DOHH2 (cell line): ENCODE data around the gene FGFR3.

Experiments used
- H3F3A ChIP-seq: fragments of 200-600 bp; sonication (generic), shearing (Covaris generic); 2 replicates; pipeline ENCODE4 v1.6.0; 2016; ENCODE audit warnings: antibody characterized with exemption, mild to moderate bottlenecking; ENCODE audit not compliant: control insufficient read depth, insufficient read depth
- H3K27ac ChIP-seq: fragments of 200-600 bp; sonication (generic); 2 replicates; pipeline ENCODE4 v1.5.1; 2014; ENCODE audit warnings: low read depth, mild to moderate bottlenecking, low read length, moderate library complexity
- H3K27me3 ChIP-seq: fragments of 200-600 bp; sonication (generic); 2 replicates; pipeline ENCODE4 v1.6.1; 2014; ENCODE audit warnings: mild to moderate bottlenecking, low read length, mixed read lengths; ENCODE audit not compliant: control insufficient read depth
- H3K36me3 ChIP-seq: fragments of 200-600 bp; sonication (generic); 2 replicates; pipeline ENCODE4 v1.6.1; 2014; ENCODE audit warnings: mild to moderate bottlenecking, low read length, moderate library complexity, mixed read lengths; ENCODE audit not compliant: control insufficient read depth
- H3K4me1 ChIP-seq: fragments of 200-600 bp; sonication (generic); 2 replicates; pipeline ENCODE4 v1.6.1; 2014; ENCODE audit warnings: mild to moderate bottlenecking, low read length, mixed read lengths; ENCODE audit not compliant: control insufficient read depth
- H3K4me2 ChIP-seq: fragments of 200-600 bp; sonication (generic); 2 replicates; pipeline ENCODE4 v1.6.0; 2014; ENCODE audit warnings: mild to moderate bottlenecking, low read length, moderate library complexity
- H3K4me3 ChIP-seq: fragments of 200-600 bp; sonication (generic); 2 replicates; pipeline ENCODE4 v1.5.1; 2014; ENCODE audit warnings: mild to moderate bottlenecking, low read length, mixed read lengths
- H3K79me2 ChIP-seq: fragments of 200-600 bp; sonication (generic); 2 replicates; pipeline ENCODE4 v1.6.1; 2014; ENCODE audit warnings: mild to moderate bottlenecking, low read length, mixed read lengths; ENCODE audit not compliant: control insufficient read depth
- H3K9me2 ChIP-seq: fragments of 200-600 bp; sonication (generic); replicated peaks from 2 replicates; pipeline ENCODE4 v1.6.1; 2014; ENCODE audit warnings: mild to moderate bottlenecking, low read length, mixed read lengths; ENCODE audit not compliant: control insufficient read depth
- H3K9me3 ChIP-seq: fragments of 200-600 bp; sonication (generic); 2 replicates; pipeline ENCODE4 v1.6.1; 2014; ENCODE audit warnings: antibody characterized with exemption, low read length, mixed read lengths; ENCODE audit not compliant: control insufficient read depth, insufficient read depth
- H4K20me1 ChIP-seq: fragments of 200-600 bp; sonication (generic); 2 replicates; pipeline ENCODE4 v1.6.0; 2014; ENCODE audit warnings: low read depth, mild to moderate bottlenecking, antibody characterized with exemption, low read length, moderate library complexity; ENCODE audit not compliant: control insufficient read depth, insufficient read depth
- EZH2phosphoT487 ChIP-seq: fragments of 200-600 bp; sonication (generic); IDR thresholded peaks from 2 replicates; pipeline ENCODE4 v1.6.1; 2017; ENCODE audit warnings: borderline replicate concordance, mild to moderate bottlenecking, antibody characterized with exemption, low read length, moderate library complexity, mixed read lengths
- TF ChIP-seq, protein P1 (sequence below): fragments of 200-600 bp; sonication (generic); IDR thresholded peaks from one replicate; pipeline ENCODE4 v1.5.1; 2014; ENCODE audit warnings: antibody characterized with exemption, mild to moderate bottlenecking, low read depth, low read length; ENCODE audit not compliant: poor library complexity, severe bottlenecking

Gene FGFR3

GRCh38 chr4:1784395-1784788, 8.7 kb upstream of the FGFR3 start:
- H3K27ac ChIP-seq = no peak overlapping the region
- H4K20me1 ChIP-seq = no peaks in the 10 kb centered on the region
- no peaks in the 10 kb centered on the region for H3K9me2 ChIP-seq
- no peaks in the 10 kb centered on the region for H3K27me3 ChIP-seq
- no peak overlapping the region for H3K4me3 ChIP-seq
- H3F3A ChIP-seq = no peaks in the 10 kb centered on the region
- no peaks in the 10 kb centered on the region for H3K79me2 ChIP-seq
- TF ChIP-seq, protein P1, sequence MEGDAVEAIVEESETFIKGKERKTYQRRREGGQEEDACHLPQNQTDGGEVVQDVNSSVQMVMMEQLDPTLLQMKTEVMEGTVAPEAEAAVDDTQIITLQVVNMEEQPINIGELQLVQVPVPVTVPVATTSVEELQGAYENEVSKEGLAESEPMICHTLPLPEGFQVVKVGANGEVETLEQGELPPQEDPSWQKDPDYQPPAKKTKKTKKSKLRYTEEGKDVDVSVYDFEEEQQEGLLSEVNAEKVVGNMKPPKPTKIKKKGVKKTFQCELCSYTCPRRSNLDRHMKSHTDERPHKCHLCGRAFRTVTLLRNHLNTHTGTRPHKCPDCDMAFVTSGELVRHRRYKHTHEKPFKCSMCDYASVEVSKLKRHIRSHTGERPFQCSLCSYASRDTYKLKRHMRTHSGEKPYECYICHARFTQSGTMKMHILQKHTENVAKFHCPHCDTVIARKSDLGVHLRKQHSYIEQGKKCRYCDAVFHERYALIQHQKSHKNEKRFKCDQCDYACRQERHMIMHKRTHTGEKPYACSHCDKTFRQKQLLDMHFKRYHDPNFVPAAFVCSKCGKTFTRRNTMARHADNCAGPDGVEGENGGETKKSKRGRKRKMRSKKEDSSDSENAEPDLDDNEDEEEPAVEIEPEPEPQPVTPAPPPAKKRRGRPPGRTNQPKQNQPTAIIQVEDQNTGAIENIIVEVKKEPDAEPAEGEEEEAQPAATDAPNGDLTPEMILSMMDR = no peak
- TF ChIP-seq EZH2phosphoT487 = no peak
- no peaks in the 10 kb centered on the region; the same call in 1 of the 2 replicates for H3K4me1 ChIP-seq
- no peaks in the 10 kb centered on the region for H3K36me3 ChIP-seq
- H3K9me3 ChIP-seq = no peaks in the 10 kb centered on the region
- no peak overlapping the region for H3K4me2 ChIP-seq

DNA sequence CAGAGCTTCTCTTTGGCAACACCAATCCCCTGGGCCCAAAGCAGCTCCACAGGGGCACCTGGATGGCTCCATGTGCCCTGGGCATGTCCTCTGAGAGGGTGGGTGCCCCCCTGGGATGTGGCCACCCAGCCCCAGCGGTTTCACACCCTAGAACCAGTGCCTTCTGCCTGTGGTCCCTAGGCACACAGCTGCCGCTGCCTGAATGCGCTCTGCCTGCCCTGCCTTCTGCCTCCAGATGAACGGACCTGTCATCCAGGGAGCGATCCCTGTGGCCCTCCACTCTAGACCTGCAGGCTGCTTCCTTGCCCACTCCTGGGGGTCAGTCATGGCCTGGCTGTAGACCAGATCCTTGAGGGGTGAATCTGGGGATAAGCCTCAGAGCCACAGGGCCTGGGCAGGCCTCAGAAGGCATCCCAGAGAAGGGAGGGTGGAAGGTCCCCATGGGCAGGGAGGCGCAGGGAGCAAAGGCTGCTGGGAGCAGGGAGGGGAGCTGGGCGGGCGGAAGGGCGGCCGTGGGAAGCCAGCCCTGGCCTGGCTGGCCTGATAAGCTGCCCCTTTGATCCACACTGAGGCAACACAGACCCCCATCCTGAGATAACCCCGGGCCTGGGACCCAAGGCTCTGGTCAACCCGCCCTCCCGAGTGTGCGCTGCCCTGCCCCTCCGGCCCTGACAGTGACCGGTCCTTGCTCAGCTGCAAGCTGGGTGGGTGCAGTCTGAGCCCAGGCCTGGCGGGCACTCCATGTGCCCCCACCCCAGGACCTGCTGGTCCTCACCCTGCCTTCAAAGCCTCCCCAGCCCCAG, 8.1 kb upstream of the FGFR3 start:
- H3K79me2 ChIP-seq = no peaks in the 10 kb centered on the region
- H3F3A ChIP-seq = no peaks in the 10 kb centered on the region
- H4K20me1 ChIP-seq = no peaks in the 10 kb centered on the region; the same call in 1 of the 2 replicates
- H3K9me2 ChIP-seq = no peaks in the 10 kb centered on the region
- no peaks in the 10 kb centered on the region for H3K36me3 ChIP-seq
- TF ChIP-seq, protein P1 = no peak
- no peak for TF ChIP-seq EZH2phosphoT487
- H3K4me1 ChIP-seq = no peaks in the 10 kb centered on the region; the same call in 1 of the 2 replicates
- no peak overlapping the region for H3K27ac ChIP-seq
- H3K4me3 ChIP-seq = no peak overlapping the region
- H3K9me3 ChIP-seq = no peaks in the 10 kb centered on the region
- H3K4me2 ChIP-seq = no peak overlapping the region
- H3K27me3 ChIP-seq = no peaks in the 10 kb centered on the region; the same call in 1 of the 2 replicates

DNA sequence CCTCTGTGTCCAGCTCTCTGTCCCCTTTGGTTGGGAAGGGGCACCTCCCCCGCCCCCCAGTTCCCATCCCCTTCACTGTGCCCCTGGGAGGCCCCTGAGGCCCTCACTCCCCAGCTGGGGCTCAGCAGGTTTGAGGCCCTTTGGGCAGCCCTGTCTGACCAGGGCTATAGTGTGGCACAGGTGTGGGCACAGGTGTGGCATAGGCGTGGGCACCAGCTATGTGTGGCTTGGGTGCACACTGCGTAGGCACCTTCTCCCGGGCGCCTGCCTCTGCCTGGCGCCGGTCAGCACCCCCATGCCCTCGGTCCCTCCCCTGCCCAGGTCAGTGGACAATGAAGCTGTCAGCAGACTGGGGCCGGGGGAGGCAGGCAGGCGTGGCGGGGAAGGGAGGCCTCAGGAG, 7.5 kb upstream of the FGFR3 start:
- H3K4me1 ChIP-seq = no peaks in the 10 kb centered on the region; the same call in 1 of the 2 replicates
- H3F3A ChIP-seq = no peaks in the 10 kb centered on the region
- TF ChIP-seq, protein P1 = no peak
- no peak for TF ChIP-seq EZH2phosphoT487
- no peaks in the 10 kb centered on the region for H3K36me3 ChIP-seq
- H3K79me2 ChIP-seq = no peaks in the 10 kb centered on the region
- H3K9me2 ChIP-seq = no peaks in the 10 kb centered on the region
- no peaks in the 10 kb centered on the region for H3K9me3 ChIP-seq
- H3K27me3 ChIP-seq = peaks cover 3% of the 10 kb centered on the region; the same call in 1 of the 2 replicates
- no peak overlapping the region for H3K4me3 ChIP-seq
- H3K4me2 ChIP-seq = no peak overlapping the region
- no peak overlapping the region for H3K27ac ChIP-seq
- H4K20me1 ChIP-seq = no peaks in the 10 kb centered on the region; the same call in 1 of the 2 replicates
